Activated CD4-positive, alpha-beta memory T cell treated with anti-CD3 and anti-CD28 coated beads for 36 hours (primary cell): Measurements from ENCODE around the gene ZNF25. TPM values are rescaled to one million over a fixed set of nuclear protein-coding genes. Genes with fewer than 3 reads are reported as not detected.
"Not testable (repeated sequence)": the region's sequence is repeated elsewhere in the genome, so short reads cannot be mapped to it uniquely, and the experiment has no call there.

Source experiments
- CTCF ChIA-PET: fragments of 350-600 bp; sonication (Branson Sonifier 250); formaldehyde crosslinking; loops from one replicate; lab custom pipeline; 2021; ENCODE audit warnings: antibody characterized with exemption, inconsistent platforms; lab: Charles Lee
- POLR2A ChIA-PET: fragments of 350-600 bp; sonication (Branson Sonifier 250); formaldehyde crosslinking; loops from one replicate; lab custom pipeline; 2021; ENCODE audit warnings: antibody characterized with exemption; lab: Charles Lee
- DNase-seq: peaks from one replicate; pipeline ENCODE4 v3.0.0-alpha.2; 2020
- H3K27ac Mint-ChIP-seq: one replicate; pipeline ENCODE4 v1.8.0; 2021; ENCODE audit warnings: mixed read lengths
- H3K27me3 Mint-ChIP-seq: one replicate; pipeline ENCODE4 v1.8.0; 2021; ENCODE audit warnings: mixed read lengths
- H3K36me3 Mint-ChIP-seq: one replicate; pipeline ENCODE4 v1.8.0; 2021; ENCODE audit warnings: mixed read lengths
- H3K4me1 Mint-ChIP-seq: one replicate; pipeline ENCODE4 v1.8.0; 2021; ENCODE audit warnings: low read depth, mixed read lengths
- H3K4me3 Mint-ChIP-seq: one replicate; pipeline ENCODE4 v1.8.0; 2021; ENCODE audit warnings: mild to moderate bottlenecking, mixed read lengths
- H3K9me3 Mint-ChIP-seq: one replicate; pipeline ENCODE4 v1.8.0; 2021; ENCODE audit warnings: mixed read lengths
- intact Hi-C: fragments of 100-400 bp; cut with micrococcal nuclease; formaldehyde crosslinking; loops from one replicate; pipeline ENCODE4 v1.15.1; 2023
- total RNA-seq, 2 experiments: library from RNA; stranded (reverse); gene quantifications; one replicate each; pipeline ENCODE4 v1.2.3, GENCODE V29; 2021

ZNF25 gene
- total RNA-seq, 2 experiments from 2014 or later: 7.4 to 8.8 TPM

DNA sequence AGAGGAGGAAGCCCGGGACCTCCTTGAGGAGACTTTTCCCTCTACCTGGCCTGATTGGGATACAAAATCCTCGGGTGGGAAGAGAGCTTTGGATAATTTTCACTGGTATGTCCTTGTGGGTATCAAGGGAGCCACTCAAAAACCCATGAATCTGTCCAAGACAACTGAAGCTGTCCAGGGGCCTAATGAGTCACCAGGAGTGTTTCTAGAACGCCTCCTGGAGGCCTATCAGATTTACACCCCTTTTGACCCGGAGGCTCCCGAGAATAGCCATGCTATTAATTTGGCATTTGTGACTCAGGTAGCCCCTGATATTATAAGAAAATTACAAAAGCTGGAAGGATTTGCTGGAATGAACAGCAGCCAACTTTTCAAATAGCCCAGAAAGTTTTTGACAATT is 38.6 kb downstream of the ZNF25 start:
- Mint-ChIP-seq H3K4me3 (no peak overlapping the region), H3K27ac (no peak overlapping the region), H3K36me3 (no peaks in the 10 kb centered on the region), H3K9me3 (no peaks in the 10 kb centered on the region), H3K27me3 (no peaks in the 10 kb centered on the region), H3K4me1 (no peaks in the 10 kb centered on the region)
- ChIA-PET POLR2A (no interaction called here), CTCF (no interaction called here)
- intact Hi-C loops: no loop called here
- DNase-seq: no peak

DNA sequence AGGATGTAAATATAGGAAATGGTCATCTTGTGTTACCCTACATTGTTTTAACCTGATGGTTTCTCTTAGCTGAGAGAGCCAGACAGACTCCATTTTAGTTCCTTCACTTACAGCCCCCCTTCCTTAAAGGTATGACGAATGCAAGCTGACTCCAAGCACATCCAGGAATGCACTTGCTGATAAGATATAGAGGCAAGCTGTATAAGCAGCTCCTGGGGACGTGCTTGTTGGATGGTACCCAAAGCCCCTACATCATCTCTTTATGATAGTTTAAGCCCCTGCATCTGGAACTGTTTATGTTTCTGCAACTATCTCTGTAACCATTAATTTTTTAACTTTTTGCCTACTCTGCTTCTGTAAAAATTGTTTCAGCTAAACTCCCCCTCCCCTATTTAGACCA is 41.7 kb downstream of the ZNF25 start:
- Mint-ChIP-seq H3K36me3 (no peaks in the 10 kb centered on the region), H3K9me3 (no peaks in the 10 kb centered on the region), H3K4me3 (no peak overlapping the region), H3K27ac (no peak overlapping the region), H3K27me3 (no peaks in the 10 kb centered on the region), H3K4me1 (no peaks in the 10 kb centered on the region)
- ChIA-PET POLR2A (no interaction called here), CTCF (no interaction called here)
- intact Hi-C loops: no loop called here
- DNase-seq: no peak

DNA sequence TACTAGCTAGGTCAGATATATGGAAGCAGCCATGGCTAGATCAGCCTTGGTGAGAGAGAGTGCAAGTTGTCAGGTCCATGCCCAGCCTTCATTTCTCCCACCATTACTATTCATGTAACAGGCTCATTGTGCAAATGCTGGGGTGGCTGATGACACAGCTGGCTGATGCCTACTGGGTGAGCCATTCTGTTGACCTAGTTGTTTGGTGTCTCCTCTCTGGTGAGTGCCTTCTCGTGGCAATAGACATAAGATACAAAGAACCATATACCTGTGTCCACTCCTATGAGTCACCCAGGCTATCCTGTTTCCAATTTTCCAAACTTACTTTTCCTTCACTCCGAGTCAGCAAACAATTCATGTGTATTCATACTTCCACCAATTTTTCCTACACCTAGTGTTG is 46.0 kb downstream of the ZNF25 start:
- Mint-ChIP-seq H3K36me3 (no peaks in the 10 kb centered on the region), H3K9me3 (no peaks in the 10 kb centered on the region), H3K4me1 (no peaks in the 10 kb centered on the region), H3K4me3 (no peak overlapping the region), H3K27ac (no peak overlapping the region), H3K27me3 (no peaks in the 10 kb centered on the region)
- ChIA-PET POLR2A (no interaction called here), CTCF (no interaction called here)
- DNase-seq: no peak
- intact Hi-C loops: no loop called here

DNA sequence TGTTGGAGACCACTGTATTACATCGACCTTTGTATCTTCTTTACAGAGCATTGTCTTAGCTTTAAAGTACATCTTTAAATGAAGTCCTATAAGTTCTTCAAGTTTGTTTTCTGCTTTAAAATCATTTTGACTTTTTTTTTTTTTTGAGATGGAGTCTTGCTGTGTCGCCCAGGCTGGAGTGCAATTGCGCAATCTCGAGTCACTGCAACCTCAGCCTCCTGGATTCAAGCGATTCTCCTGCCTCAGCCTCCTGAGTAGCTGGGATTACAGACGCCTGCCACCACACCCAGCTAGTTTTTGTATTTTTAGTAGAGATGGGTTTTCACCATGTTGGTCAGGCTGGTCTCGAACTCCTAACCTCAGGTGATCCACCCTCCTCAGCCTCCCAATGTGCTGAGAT is 68.3 kb downstream of the ZNF25 start:
- POLR2A ChIA-PET, H3K27ac Mint-ChIP-seq, H3K27me3 Mint-ChIP-seq, H3K4me3 Mint-ChIP-seq, CTCF ChIA-PET, DNase-seq, H3K36me3 Mint-ChIP-seq, intact Hi-C loops, H3K4me1 Mint-ChIP-seq: not testable (repeated sequence)
- peaks cover 21% of the 10 kb centered on the region for H3K9me3 Mint-ChIP-seq

DNA sequence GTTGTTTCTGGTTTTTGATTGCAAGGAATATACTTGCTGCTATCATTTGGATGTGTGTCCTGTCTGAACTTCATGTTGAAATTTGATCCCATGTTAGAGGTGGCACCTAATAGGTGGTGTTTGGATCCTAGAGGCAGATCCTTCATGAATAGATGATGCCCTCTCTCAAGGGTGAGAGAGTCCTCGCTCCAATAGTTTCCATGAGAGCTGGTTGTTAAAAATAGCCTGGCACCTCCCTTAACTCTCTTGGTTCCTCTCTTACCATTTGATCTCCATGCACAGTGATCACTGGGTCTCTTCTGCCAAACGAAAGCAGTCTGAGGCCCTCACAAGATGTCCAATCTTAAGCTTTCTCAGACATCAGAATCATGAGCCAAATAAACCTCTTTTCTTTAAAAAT is 70.1 kb downstream of the ZNF25 start:
- intact Hi-C loops: no loop called here
- ChIA-PET POLR2A (no interaction called here), CTCF (no interaction called here)
- Mint-ChIP-seq H3K27me3 (no peaks in the 10 kb centered on the region), H3K9me3 (peaks cover 19% of the 10 kb centered on the region), H3K4me1 (no peaks in the 10 kb centered on the region), H3K27ac (no peak overlapping the region), H3K36me3 (peaks cover 3% of the 10 kb centered on the region), H3K4me3 (no peak overlapping the region)
- no peak for DNase-seq

Other genes starting within 250 kb of the ZNF25 start
- 1 to 10 TPM; 6.1 to 7.4 TPM for gene ZNF248, start 119.0 kb downstream of the ZNF25 start, total RNA-seq
- 10 to 100 TPM; 20.8 to 21.5 TPM for gene ZNF33A, start 34.0 kb upstream of the ZNF25 start, total RNA-seq
- gene ZNF37A, start 117.7 kb upstream of the ZNF25 start, total RNA-seq: 10 to 100 TPM; 19.0 to 21.0 TPM